Activated CD4-positive, alpha-beta T cell treated with anti-CD3 and anti-CD28 coated beads, Interleukin-2, amount 50 U/mL, for 24 hours (primary cell): Measurements from ENCODE around the gene PTPRE.
"Not testable (repeated sequence)": the region's sequence is repeated elsewhere in the genome, so short reads cannot be mapped to it uniquely, and the experiment has no call there.

ENCODE experiments used
- DNase-seq, 2 donors: peaks; one replicate each; pipeline ENCODE4 v3.0.0-alpha.2; 2020; ENCODE audit warnings: low read depth in 1 of 2, low spot score in 1 of 2

The PTPRE gene

GRCh38 chr10:128086003-128086863 lies 179.3 kb downstream of the PTPRE start:
- DNase-seq = no peak

DNA sequence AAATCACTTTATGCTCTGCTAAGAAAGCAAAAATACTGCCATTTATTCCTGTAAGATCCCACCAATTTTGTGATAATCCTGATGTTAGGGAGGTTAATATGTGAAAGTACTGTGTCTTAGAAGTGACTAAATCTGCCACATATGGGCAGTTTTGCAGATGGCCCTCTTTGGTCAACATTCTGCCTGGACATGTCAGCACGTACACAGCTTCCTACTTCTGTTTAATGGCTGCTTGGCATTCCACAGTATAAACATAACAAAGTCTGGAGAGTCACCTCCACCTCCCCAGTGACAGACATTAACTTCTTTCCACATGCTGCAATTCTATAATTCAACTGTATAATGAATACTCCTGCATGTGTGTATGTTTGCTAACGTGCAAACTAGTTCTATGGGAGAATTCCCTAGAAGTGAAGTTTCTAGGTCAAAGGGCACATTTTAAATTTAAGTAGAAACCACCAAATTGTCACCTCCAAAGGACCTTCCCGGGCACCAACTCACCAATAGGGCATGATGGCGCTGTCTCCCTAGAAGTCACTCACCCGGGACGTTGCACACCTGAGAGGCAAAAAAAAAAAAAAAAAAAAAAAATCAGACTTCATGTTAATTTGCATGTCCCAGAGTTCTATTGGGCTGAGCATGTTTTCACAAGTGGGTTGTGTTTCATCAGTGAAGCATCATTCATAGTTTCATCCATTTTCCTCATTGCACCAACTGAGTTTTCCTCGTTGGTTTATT lies 180.4 kb downstream of the PTPRE start:
- DNase-seq = no peak

DNA sequence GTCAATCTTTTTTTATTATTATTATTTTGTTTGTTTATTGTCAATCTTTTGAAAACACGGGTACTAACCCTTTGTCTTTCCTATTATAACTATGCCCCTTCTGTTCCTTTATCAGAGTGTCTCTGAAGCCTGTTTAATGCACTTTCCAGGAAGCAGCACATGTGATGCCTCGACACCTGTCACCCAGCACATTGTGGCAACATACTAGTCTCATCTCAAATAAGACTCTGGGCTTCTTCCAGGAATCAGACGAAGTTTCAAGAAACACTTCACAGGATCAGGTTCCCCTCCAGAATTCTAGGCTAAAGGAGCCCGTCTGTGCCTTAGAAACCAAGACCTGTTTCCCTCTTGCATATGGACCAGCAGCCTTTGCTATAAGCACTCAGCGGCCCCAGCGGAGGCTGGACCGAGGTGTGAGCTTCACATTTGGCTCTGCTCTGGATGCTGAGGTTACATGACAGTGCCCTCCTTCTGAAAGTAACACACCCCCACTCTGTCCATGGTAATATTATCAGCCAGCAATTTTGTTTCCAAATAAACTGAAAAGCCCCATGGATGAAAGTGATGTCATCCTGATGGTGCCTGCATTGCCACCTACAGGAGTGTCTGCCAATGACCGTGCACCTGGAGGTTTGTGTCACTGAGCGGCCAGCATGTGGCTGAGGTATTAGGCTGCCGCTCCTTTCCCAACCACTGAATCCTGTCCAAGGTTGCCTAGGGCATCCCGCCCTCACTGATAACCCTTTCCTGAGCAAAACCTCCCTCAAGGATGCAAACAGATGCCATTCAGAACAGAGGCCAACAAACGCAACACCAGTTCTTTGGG lies 181.2 kb downstream of the PTPRE start:
- DNase-seq = no peak

- DNase-seq = no peak
These were observed 184.8 kb downstream of the PTPRE start for GRCh38 chr10:128091636-128092210.

- no peak for DNase-seq
These were observed 185.6 kb downstream of the PTPRE start for GRCh38 chr10:128092454-128092853.

GRCh38 chr10:128094596-128094995 lies 187.7 kb downstream of the PTPRE start:
- not testable (repeated sequence) for DNase-seq

DNA sequence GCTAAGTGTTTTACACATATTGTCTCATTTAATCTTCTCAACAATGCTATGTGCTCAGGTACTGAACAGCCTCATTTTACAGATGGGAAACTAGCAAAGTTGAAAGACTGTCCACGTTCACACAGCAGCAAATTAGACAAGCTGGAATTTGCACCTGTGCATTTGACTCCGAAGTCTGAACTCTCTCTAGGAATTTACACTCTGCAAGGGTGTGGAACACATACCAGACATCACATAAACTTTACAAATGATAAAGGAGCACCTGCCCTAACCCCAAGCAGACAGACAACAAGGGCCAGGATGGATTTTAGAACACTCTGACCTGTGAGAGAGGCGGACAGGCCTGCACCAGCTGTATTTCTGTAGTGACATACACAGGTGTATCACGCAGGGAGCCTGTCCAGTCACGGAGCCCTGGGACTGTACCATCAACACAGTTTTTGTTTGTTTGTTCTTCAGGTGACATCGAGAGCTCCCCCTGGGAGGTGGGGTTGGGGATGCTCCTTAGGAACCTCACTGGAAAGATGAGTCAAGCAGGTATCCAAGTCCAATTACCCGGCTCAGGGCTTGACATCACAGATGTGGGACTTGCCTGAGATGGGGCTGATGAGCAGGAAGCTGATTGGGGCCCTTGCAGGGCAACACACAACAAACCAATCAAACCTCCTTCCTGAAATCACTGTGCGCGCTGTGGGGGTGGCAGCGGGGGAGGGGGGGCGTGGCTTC lies 188.3 kb downstream of the PTPRE start:
- no peak for DNase-seq

GRCh38 chr10:128095753-128096469 lies 189.0 kb downstream of the PTPRE start:
- no peak for DNase-seq

GRCh38 chr10:128096486-128097199 lies 189.7 kb downstream of the PTPRE start:
- no peak for DNase-seq

DNA sequence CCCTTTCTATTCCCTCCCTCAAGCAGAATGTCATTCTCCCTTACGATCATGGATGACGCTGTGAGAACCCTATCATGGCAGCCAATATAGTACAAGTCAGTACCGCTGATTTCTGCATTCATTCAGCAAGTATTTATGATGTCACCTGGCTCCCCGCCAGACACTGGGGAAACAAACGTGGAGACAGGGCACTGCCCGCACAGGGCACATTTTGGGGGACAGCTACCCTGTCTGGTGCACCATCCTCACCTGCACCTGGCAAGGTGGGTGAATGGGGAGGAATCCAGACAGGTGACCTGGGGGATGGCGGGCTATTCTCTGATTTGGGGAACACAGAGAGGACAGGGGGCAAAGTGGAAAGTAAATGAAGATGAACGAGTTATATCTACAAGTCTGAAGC lies 190.9 kb downstream of the PTPRE start:
- DNase-seq = no peak

- DNase-seq = no peak
These were observed 191.7 kb downstream of the PTPRE start for GRCh38 chr10:128098631-128099030.

- DNase-seq = no peak
These were observed 193.0 kb downstream of the PTPRE start for GRCh38 chr10:128099901-128100300.

DNA sequence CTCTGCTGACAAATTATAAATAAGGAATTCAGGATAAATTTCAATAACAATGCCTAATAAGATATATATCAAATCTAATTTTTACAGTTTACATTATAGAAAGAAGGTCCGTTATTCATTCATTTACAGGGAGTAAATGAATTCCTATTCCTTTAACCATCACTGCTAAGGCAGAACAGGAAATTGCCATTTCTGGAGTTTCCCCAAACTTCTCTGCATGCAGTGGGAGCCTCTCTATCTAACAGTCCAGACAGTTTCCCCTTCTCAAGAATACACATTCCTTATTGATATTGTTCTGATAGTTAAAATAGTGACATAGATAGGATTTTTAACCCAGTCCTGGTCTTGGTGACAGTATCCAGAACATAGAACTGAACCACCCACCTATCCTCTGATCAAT lies 195.0 kb downstream of the PTPRE start:
- DNase-seq = no peak

GRCh38 chr10:128102480-128103228 lies 195.8 kb downstream of the PTPRE start:
- DNase-seq = no peak

GRCh38 chr10:128103229-128103714 lies 196.4 kb downstream of the PTPRE start:
- no peak for DNase-seq

DNA sequence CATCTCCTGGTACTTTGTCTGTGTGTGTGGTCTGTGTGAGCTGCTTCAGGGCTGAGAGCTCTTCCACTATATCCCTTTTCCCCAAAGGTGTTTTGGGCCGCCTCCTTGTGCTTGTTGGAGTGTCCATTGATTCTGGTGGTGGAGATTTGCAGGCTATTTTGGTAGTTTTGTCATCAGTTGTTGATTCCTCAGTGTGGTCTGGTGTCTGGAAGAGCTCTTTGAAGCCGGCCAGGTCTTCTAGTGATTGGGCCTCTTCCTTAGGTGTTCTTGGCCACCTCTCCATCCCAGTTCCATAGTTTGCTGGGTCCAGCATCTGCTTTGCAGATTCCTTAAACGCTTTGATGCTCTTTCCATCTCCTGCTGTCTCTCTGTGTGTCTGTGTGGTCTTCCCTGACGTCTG lies 198.5 kb downstream of the PTPRE start:
- no peak for DNase-seq

GRCh38 chr10:128109707-128110106 lies 202.8 kb downstream of the PTPRE start:
- no peak for DNase-seq

- no peak for DNase-seq
These were observed 203.4 kb downstream of the PTPRE start for GRCh38 chr10:128110339-128110738.
